Epithelial cell of proximal tubule (primary cell): ENCODE results near the gene KCNK3. TPM values are rescaled to one million over a fixed set of nuclear protein-coding genes. Genes with fewer than 3 reads are reported as not detected.

ENCODE experiments used
- DNase-seq: peaks from one replicate; pipeline ENCODE4 v3.0.0-alpha.2; 2011; ENCODE audit warnings: low read depth
- H3K4me3 ChIP-seq: 2 replicates; pipeline ENCODE4 v1.5.1; 2011; ENCODE audit warnings: low read depth, mild to moderate bottlenecking, low read length
- total RNA-seq: library from RNA; depleted of rRNA; stranded (reverse); fragments of >200 nt; gene quantifications from 2 replicates; pipeline ENCODE4 v1.2.3, GENCODE V29; 2015
- TF ChIP-seq, protein P1 (sequence below): conservative IDR thresholded peaks from 2 replicates; pipeline ENCODE4 v1.5.1; 2012; ENCODE audit warnings: low read depth, mild to moderate bottlenecking, low read length

KCNK3 gene
- total RNA-seq, 1 donor from 2014 or later = 5.1 TPM

DNA sequence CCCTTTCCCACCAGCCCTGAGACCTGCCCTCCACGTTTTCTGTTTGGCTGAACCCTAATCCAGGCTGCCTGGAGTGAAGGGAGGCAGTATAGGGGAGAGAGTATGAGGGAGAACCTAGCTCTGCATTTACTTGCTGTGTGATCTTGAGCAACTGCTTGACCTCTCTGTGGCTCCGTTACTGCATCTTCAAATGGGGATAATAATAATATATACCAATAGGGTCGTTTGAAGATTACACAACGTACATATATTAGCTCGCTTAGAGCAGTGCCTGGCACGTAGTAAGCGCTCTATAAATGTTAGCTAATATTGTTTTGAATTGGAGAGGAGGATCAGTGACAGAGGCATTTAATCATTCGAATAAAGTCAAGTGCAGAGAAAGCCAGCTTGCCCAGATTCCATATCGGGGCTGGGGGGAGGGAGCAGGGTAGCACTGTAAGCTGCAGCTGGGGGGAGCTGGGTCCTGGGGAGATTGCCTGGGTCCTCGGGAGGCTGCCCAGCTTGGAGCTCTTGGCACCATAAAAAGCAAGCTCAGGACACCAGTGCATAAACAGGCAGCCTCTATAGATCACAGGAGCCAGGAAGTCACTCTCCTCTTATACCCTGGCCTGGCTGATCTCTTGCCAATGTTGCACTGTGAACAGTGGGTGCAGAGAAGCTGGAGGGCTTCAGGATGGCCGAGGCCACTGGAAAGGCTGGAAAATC lies 19.1 kb downstream of the KCNK3 start:
- no peak overlapping the region for H3K4me3 ChIP-seq
- DNase-seq = no peak
- TF ChIP-seq, protein P1, sequence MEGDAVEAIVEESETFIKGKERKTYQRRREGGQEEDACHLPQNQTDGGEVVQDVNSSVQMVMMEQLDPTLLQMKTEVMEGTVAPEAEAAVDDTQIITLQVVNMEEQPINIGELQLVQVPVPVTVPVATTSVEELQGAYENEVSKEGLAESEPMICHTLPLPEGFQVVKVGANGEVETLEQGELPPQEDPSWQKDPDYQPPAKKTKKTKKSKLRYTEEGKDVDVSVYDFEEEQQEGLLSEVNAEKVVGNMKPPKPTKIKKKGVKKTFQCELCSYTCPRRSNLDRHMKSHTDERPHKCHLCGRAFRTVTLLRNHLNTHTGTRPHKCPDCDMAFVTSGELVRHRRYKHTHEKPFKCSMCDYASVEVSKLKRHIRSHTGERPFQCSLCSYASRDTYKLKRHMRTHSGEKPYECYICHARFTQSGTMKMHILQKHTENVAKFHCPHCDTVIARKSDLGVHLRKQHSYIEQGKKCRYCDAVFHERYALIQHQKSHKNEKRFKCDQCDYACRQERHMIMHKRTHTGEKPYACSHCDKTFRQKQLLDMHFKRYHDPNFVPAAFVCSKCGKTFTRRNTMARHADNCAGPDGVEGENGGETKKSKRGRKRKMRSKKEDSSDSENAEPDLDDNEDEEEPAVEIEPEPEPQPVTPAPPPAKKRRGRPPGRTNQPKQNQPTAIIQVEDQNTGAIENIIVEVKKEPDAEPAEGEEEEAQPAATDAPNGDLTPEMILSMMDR = no peak

DNA sequence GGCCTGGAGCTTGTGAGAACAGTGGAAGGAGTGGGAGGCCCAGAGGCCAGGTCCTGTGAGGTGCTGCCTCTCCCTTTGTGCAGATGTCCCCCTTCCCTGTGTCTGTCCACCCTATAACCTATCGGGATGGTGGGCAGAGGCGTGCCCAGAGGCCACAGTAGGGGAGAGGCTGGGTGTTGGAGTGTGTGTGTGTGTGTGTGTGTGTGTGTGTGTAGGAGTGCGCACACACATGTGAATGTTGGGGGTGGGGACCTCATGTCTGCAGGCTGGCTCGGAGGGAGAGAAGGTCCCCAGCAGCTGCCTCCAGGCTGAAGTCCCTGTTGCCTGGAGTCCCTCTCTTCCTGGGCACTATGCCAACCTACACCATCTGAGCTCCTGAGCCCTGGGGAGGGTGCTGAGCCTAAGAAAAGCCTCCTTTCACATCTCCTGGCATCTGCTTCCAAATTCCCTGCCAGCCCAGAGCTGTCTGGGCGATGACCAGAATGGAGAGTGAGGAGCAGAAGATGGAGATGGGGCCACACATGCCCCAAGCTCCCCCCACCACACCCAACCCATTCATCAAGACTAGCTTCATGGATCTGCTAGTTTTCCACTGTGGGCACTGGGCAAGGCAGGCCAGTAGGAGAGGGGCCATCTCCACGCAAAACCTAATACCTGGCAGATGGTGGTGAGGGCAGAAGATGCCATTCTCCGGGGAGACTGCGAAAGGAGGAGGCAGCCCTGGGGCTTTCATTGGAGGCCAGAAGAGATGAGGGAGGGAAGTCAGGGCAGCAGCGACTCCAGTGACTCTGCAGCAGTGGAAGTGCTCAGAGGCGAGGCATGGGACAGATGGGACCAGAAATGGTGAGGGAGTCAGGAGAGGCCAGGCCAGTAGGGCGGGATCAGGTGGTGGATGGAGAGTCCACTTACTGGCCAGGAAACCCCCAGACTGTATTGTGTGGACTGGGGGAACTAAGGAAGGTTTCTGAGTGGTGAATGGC lies 20.3 kb downstream of the KCNK3 start:
- no peak for DNase-seq
- no peak overlapping the region for H3K4me3 ChIP-seq
- TF ChIP-seq, protein P1 = no peak

DNA sequence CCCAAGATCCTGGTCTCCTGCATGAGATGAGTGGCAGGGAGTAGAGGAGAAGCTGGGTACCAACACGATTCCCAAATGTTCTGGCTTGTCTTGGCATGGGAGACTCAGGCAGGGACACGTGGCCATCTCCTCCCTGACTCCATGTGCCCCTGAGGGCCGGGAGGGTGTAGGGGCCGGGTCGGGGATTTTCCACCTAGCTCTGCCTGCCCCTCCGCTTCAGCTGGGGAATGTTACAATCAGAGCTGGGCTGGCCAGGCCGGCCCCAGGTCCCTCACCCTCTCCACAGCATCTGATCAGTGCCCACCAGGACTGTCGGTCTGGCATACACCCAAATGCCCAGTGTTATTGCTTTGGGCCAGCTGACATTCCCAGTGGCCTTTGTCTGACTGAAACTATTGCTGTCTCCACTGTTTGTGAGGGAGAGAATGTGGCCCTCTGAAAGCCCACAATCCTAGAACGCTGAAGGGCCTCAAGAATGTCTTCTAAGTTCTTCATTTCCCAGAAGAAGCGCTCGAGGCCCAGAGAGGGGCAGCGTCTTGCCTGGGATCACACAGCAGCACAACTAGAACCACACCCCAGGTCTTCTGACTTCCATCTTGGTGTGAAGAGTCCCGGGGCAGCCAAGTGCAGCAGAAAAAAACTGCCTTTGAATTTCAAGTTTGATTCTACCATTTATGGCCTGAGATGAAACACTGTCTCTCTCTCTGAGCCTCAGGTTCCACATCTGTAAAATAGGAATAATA lies 23.2 kb downstream of the KCNK3 start:
- no peak overlapping the region for H3K4me3 ChIP-seq
- no peak for DNase-seq
- TF ChIP-seq, protein P1 = no peak

GRCh38 chr2:26716340-26716739 lies 23.8 kb downstream of the KCNK3 start:
- H3K4me3 ChIP-seq = no peak overlapping the region
- DNase-seq = no peak
- TF ChIP-seq, protein P1 = no peak

DNA sequence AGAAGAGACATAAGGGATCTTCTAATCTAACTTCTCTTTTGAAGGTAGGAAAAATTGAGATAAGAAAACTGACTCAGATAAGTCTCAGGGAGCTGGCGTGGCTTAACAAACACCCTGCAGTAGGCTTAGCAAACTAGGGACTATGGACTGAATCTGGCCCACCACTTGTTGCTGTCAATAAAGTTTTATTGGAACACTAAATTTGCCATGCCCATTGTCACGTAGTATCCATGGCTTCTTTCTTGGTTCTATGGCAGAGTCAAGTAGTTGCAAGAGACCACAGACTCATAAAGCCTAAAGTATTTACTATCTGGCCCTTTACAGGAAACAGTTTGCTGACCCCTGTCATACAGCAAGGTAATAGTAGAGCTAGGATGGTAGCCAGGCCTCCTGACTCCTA lies 24.2 kb downstream of the KCNK3 start:
- TF ChIP-seq, protein P1 = no peak
- H3K4me3 ChIP-seq = no peak overlapping the region
- no peak for DNase-seq

DNA sequence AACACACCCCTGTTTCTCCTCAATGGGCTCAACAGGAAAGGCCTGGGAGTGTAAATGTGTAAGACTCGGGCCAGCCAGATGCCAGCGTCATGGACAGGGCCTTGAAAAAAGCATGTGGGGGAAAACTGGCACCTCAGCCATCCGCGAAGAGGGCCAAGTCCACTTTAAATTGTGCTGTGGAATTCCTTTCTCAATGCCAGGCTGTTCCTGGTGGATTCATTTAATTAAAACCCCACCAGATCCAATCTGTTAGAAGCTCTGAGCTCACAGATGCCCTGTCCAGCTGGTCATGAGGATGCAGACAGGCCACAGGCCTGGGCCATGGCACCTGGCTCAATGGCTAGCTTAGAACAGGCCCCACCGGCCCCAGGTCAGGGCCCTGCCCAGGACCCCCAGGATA lies 24.8 kb downstream of the KCNK3 start:
- H3K4me3 ChIP-seq = no peak overlapping the region
- DNase-seq = no peak
- TF ChIP-seq, protein P1 = no peak
